Activated naive CD4-positive, alpha-beta T cell treated with anti-CD3 and anti-CD28 coated beads, Interleukin-2, amount 50 U/mL, for 72 hours (primary cell): ENCODE measurements around the gene NMRK2. TPM values are rescaled to one million over a fixed set of nuclear protein-coding genes. Genes with fewer than 3 reads are reported as not detected.

ENCODE experiments used
- ATAC-seq, 2 donors: fragments of 150-1000 bp; cut with Tn5 transposase; 2 replicates each; pipeline ENCODE4 v1.10.0; 2021; ENCODE audit warnings: mild to moderate bottlenecking in 2 of 2, moderate library complexity in 2 of 2
- DNase-seq, 2 donors: peaks; one replicate each; pipeline ENCODE4 v3.0.0; 2021 to 2022; ENCODE audit warnings: low spot score in 2 of 2
- H3K27ac Mint-ChIP-seq, 2 donors: one replicate each; pipeline ENCODE4 v1.8.0; 2022; ENCODE audit warnings: mild to moderate bottlenecking in 2 of 2, mixed read lengths in 2 of 2
- H3K36me3 Mint-ChIP-seq, 2 donors: one replicate each; pipeline ENCODE4 v1.8.0; 2022; ENCODE audit warnings: mixed read lengths in 2 of 2
- H3K9me3 Mint-ChIP-seq, 2 donors: one replicate each; pipeline ENCODE4 v1.8.0; 2022; ENCODE audit warnings: mixed read lengths in 2 of 2
- total RNA-seq, 2 donors: library from RNA; stranded (reverse); gene quantifications; one replicate each; pipeline ENCODE4 v1.2.3, GENCODE V29; 2022

The NMRK2 gene
- total RNA-seq, 2 donors from 2014 or later, result not detected

GRCh38 chr19:3983936-3984583, 51.2 kb downstream of the NMRK2 start:
- DNase-seq (peak in 1 of 2 donors; percentile 26), ATAC-seq (no peak)
- Mint-ChIP-seq H3K27ac (peak overlapping the region; percentile 96 to 98), H3K36me3 (peaks cover 48 to 55% of the 10 kb centered on the region in 2 donors), H3K9me3 (no peaks in the 10 kb centered on the region)

GRCh38 chr19:3984584-3984907, 51.7 kb downstream of the NMRK2 start:
- Mint-ChIP-seq H3K36me3 (peaks cover 44 to 52% of the 10 kb centered on the region in 2 donors), H3K27ac (peak overlapping the region; percentile 96 to 98), H3K9me3 (no peaks in the 10 kb centered on the region)
- no peak for ATAC-seq
- no peak for DNase-seq

- peaks cover 41 to 48% of the 10 kb centered on the region in 2 donors for H3K36me3 Mint-ChIP-seq
These were observed 52.2 kb downstream of the NMRK2 start, which contains the start of gene EEF2 for GRCh38 chr19:3984908-3985642. TSS of gene EEF2 (minus strand) at chr19:3985463. CDS start at chr19:3985380, 83 bp downstream.

GRCh38 chr19:3985643-3986259, 52.9 kb downstream of the NMRK2 start:
- peak overlapping the region; percentile 96 to 98 for H3K27ac Mint-ChIP-seq
- H3K9me3 Mint-ChIP-seq, result peaks cover 1 to 2% of the 10 kb centered on the region in 2 donors
- H3K36me3 Mint-ChIP-seq, result peaks cover 42 to 45% of the 10 kb centered on the region in 2 donors
- no peak for ATAC-seq
- no peak for DNase-seq

More at GRCh38 chr19:3984908-3985642, 52.2 kb downstream of the NMRK2 start, which contains the start of gene EEF2:
- ATAC-seq (peak; percentile 45 to 60), DNase-seq (peak; percentile 91 to 93)
- Mint-ChIP-seq H3K9me3 (no peaks in the 10 kb centered on the region), H3K27ac (peak within 1 kb of the TSS; percentile 96 to 98)

- Mint-ChIP-seq H3K9me3 (peaks cover 3 to 5% of the 10 kb centered on the region in 2 donors), H3K27ac (peak overlapping the region; percentile 96 to 98), H3K36me3 (peaks cover 38 to 42% of the 10 kb centered on the region in 2 donors)
- DNase-seq, result peak in 1 of 2 donors; percentile 65
- peak; percentile 30 to 37 for ATAC-seq
These were observed 53.6 kb downstream of the NMRK2 start for GRCh38 chr19:3986260-3987041.

- Mint-ChIP-seq H3K36me3 (peaks cover 25 to 32% of the 10 kb centered on the region in 2 donors), H3K9me3 (peaks cover 3 to 5% of the 10 kb centered on the region in 2 donors), H3K27ac (peak overlapping the region; percentile 89 to 96)
- ATAC-seq (peak; percentile 28 to 34), DNase-seq (peak; percentile 86 to 88)
These were observed 54.9 kb downstream of the NMRK2 start for GRCh38 chr19:3987619-3988371.

- Mint-ChIP-seq H3K36me3 (peaks cover 0 to 5% of the 10 kb centered on the region in 2 donors), H3K9me3 (peaks cover 3 to 5% of the 10 kb centered on the region in 2 donors), H3K27ac (peak overlapping the region in 1 of 2 donors; percentile 81)
- ATAC-seq (no peak), DNase-seq (no peak)
These were observed 57.9 kb downstream of the NMRK2 start for GRCh38 chr19:3990815-3991117.

Other genes with a start within 250 kb of the NMRK2 start
- gene PIP5K1C, start 232.6 kb upstream of the NMRK2 start, total RNA-seq, result 10 to 100 TPM; 11.5 to 13.5 TPM
- gene TJP3, start 224.7 kb upstream of the NMRK2 start, total RNA-seq, result 1 to 10 TPM; 2.6 to 6.3 TPM
- 10 to 100 TPM; 44.6 to 61.7 TPM for gene APBA3, start 171.4 kb upstream of the NMRK2 start, total RNA-seq
- 10 to 100 TPM; 15.7 to 68.7 TPM for gene MRPL54, start 170.4 kb upstream of the NMRK2 start, total RNA-seq
- gene RAX2, start 160.8 kb upstream of the NMRK2 start, total RNA-seq, result not detected
- gene MATK, start 146.7 kb upstream of the NMRK2 start, total RNA-seq, result 10 to 100 TPM in 1 of 2 donors, 1 to 10 TPM in 1; 7.4 to 27.8 TPM
- under 1 TPM; 0.11 to 0.70 TPM for gene ZFR2, start 64.0 kb upstream of the NMRK2 start, total RNA-seq
- gene ATCAY, start 52.4 kb upstream of the NMRK2 start, total RNA-seq, result under 1 TPM in 1 of 2 donors, not detected in 1; 0.39 TPM
- gene DAPK3, start 38.0 kb downstream of the NMRK2 start, total RNA-seq, result 10 to 100 TPM; 28.4 to 61.4 TPM
- 1,000 to 10,000 TPM; 3,216 to 3,705 TPM for gene EEF2, start 52.4 kb downstream of the NMRK2 start, total RNA-seq
- gene PIAS4, start 74.7 kb downstream of the NMRK2 start, total RNA-seq, result 10 to 100 TPM; 28.0 to 30.6 TPM
- gene ZBTB7A, start 133.8 kb downstream of the NMRK2 start, total RNA-seq, result 10 to 100 TPM; 23.4 to 26.0 TPM
- gene MAP2K2, start 191.1 kb downstream of the NMRK2 start, total RNA-seq, result 100 to 1,000 TPM; 125 to 187 TPM
- under 1 TPM in 1 of 2 donors, not detected in 1; 0.59 TPM for gene CREB3L3, start 220.6 kb downstream of the NMRK2 start, total RNA-seq
- 10 to 100 TPM; 35.3 to 37.9 TPM for gene SIRT6, start 249.5 kb downstream of the NMRK2 start, total RNA-seq
- gene ANKRD24, start 249.6 kb downstream of the NMRK2 start, total RNA-seq, result 1 to 10 TPM; 1.7 to 4.2 TPM